LNCaP clone FGC (cell line): ENCODE measurements around the gene ROR1.

Source experiments
- DNase-seq: peaks from one replicate; pipeline ENCODE4 v3.0.0-alpha.2; 2011; ENCODE audit warnings: low read depth
- H3K4me3 ChIP-seq: 2 replicates; pipeline ENCODE4 v1.5.1; 2011; ENCODE audit warnings: mild to moderate bottlenecking, low read depth, low read length, control low read depth
- TF ChIP-seq, protein P1 (sequence below): IDR thresholded peaks from 2 replicates; pipeline ENCODE4 v1.5.1; 2012; ENCODE audit warnings: mild to moderate bottlenecking; ENCODE audit not compliant: control insufficient read depth, insufficient read depth; ENCODE audit errors: extremely low read depth

The ROR1 gene

DNA sequence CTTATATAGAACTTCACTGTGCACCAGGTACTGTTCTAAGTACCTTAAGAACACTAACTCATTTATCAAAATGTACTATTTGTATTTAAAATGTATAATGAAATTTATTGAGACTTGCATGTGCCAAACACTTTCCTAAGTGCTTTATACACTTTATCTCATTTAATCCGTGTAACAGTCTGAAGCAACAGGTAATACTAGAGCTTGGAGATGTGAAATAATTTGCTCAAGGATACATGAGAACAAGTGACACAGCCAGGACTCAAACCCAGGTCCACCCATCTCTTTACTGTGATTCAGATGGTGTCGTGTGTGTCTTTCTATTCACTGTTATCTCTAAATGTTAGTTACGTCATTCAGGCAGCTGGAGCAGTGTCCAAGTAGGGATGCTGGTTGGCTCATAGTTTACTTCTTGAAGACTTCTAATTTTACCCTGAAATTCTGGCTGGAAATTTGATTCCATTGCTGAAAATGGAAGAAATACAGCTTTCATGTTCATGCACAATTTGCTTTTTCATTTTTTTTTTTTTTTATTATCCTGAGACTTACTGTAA is 259.9 kb downstream of the ROR1 start:
- no peak overlapping the region for H3K4me3 ChIP-seq
- DNase-seq: no peak
- TF ChIP-seq, protein P1, sequence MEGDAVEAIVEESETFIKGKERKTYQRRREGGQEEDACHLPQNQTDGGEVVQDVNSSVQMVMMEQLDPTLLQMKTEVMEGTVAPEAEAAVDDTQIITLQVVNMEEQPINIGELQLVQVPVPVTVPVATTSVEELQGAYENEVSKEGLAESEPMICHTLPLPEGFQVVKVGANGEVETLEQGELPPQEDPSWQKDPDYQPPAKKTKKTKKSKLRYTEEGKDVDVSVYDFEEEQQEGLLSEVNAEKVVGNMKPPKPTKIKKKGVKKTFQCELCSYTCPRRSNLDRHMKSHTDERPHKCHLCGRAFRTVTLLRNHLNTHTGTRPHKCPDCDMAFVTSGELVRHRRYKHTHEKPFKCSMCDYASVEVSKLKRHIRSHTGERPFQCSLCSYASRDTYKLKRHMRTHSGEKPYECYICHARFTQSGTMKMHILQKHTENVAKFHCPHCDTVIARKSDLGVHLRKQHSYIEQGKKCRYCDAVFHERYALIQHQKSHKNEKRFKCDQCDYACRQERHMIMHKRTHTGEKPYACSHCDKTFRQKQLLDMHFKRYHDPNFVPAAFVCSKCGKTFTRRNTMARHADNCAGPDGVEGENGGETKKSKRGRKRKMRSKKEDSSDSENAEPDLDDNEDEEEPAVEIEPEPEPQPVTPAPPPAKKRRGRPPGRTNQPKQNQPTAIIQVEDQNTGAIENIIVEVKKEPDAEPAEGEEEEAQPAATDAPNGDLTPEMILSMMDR: no peak

- H3K4me3 ChIP-seq: no peak overlapping the region
- DNase-seq: no peak
- TF ChIP-seq, protein P1: no peak
These were observed 262.7 kb downstream of the ROR1 start for GRCh38 chr1:64036549-64036948.

GRCh38 chr1:64038119-64038518 is 264.3 kb downstream of the ROR1 start:
- no peak overlapping the region for H3K4me3 ChIP-seq
- DNase-seq: no peak
- TF ChIP-seq, protein P1: no peak

DNA sequence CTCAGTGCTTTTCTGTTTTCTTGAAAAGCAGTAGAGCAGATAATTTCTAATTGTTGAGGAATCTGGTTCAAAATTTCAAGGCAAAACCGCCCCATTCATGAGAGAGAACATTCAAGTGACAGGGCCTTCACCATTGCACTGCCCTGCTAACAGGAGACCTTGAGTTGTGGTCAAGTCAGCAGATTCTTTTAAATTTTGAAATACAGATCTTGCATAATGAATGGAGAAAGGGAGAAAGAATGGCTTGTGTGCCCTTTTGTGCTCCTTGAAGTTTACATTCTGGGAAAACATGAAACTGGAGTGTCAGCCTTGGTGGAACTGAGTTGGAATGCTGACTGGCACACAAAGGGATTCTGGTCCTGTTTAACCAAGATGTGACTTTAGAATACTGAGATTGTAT is 265.1 kb downstream of the ROR1 start:
- H3K4me3 ChIP-seq: no peak overlapping the region
- TF ChIP-seq, protein P1: no peak
- no peak for DNase-seq

GRCh38 chr1:64039390-64039926 is 265.6 kb downstream of the ROR1 start:
- H3K4me3 ChIP-seq: no peak overlapping the region
- TF ChIP-seq, protein P1: no peak
- peak; percentile 74 for DNase-seq

- no peak overlapping the region for H3K4me3 ChIP-seq
These were observed 267.7 kb downstream of the ROR1 start for GRCh38 chr1:64041371-64042131.

More at GRCh38 chr1:64041371-64042131, 267.7 kb downstream of the ROR1 start:
- TF ChIP-seq, protein P1: no peak
- DNase-seq: no peak
